Fibroblast of pulmonary artery (primary cell): Measurements from ENCODE around the gene TDRD1.

Experiments used
- DNase-seq: peaks from one replicate; pipeline ENCODE4 v3.0.0-alpha.2; 2010; ENCODE audit warnings: low read depth
- H3K4me3 ChIP-seq: replicated peaks from 2 replicates; pipeline ENCODE4 v1.5.1; 2011; ENCODE audit warnings: low read depth, mild to moderate bottlenecking, control low read depth, low read length, moderate library complexity
- CTCF ChIP-seq: IDR thresholded peaks from 2 replicates; pipeline ENCODE4 v1.5.1; 2011; ENCODE audit warnings: mild to moderate bottlenecking, control low read depth, low read length, inconsistent platforms; ENCODE audit errors: missing control alignments

TDRD1 gene

GRCh38 chr10:114281461-114281860 is 102.3 kb downstream of the TDRD1 start:
- TF ChIP-seq CTCF: no peak
- no peak for DNase-seq
- H3K4me3 ChIP-seq: no peak overlapping the region
